ENCODE results near the gene MAG. TPM values are rescaled to one million over a fixed set of nuclear protein-coding genes. Genes with fewer than 3 reads are reported as not detected.

Gene MAG
- total RNA-seq, 2 donors from 2014 or later = 13.9 TPM; not detected in 1

GRCh38 chr19:35278578-35279284, 13.2 kb upstream of the MAG start:
- TF ChIP-seq POLR2A (IDR thresholded peaks at IDR 0.05) (no peak), CTCF (IDR thresholded peaks at IDR 0.05) (no peak), POLR2AphosphoS5 (IDR thresholded peaks at IDR 0.05) (no peak)
- no peaks in the 10 kb centered on the region for H3K27me3 ChIP-seq (replicated peaks; ENCODE audit: insufficient read depth)
- no peak for DNase-seq (ENCODE audit: low spot score)
- 88% methylated on average over 42 of the region's 45 CpGs for WGBS
- H3K9me3 ChIP-seq = no peaks in the 10 kb centered on the region
- H3K4me3 ChIP-seq = no peak overlapping the region
- H3K4me1 ChIP-seq (replicated peaks) = no peaks in the 10 kb centered on the region
- intact Hi-C loops (cut with DNase I) = loop anchor here (10.0 kb wide), 1 partner anchor 216 kb away; the partner anchor contains the start of gene KRTDAP
- peaks cover 5 to 11% of the 10 kb centered on the region in 2 donors for H3K36me3 ChIP-seq
- H3K27ac ChIP-seq = no peak overlapping the region

- H3K4me3 ChIP-seq = no peak overlapping the region
- H3K27ac ChIP-seq = no peak overlapping the region
- intact Hi-C loops (cut with DNase I) = loop anchor here (10.0 kb wide), 1 partner anchor 215 kb away; the partner anchor contains the start of gene KRTDAP
- peaks cover 5 to 11% of the 10 kb centered on the region in 2 donors for H3K36me3 ChIP-seq
- H3K27me3 ChIP-seq (replicated peaks; ENCODE audit: insufficient read depth) = no peaks in the 10 kb centered on the region
- TF ChIP-seq POLR2AphosphoS5 (IDR thresholded peaks at IDR 0.05) = no peak
- TF ChIP-seq CTCF (IDR thresholded peaks at IDR 0.05) = no peak
- TF ChIP-seq POLR2A (IDR thresholded peaks at IDR 0.05) = no peak
- no peak for DNase-seq (ENCODE audit: low spot score)
- WGBS = 77% methylated on average over 11 of the region's 11 CpGs
- H3K9me3 ChIP-seq = no peaks in the 10 kb centered on the region
- no peaks in the 10 kb centered on the region for H3K4me1 ChIP-seq (replicated peaks)
These were observed 12.6 kb upstream of the MAG start for GRCh38 chr19:35279374-35279773.

- Histone ChIP-seq H3K27ac (no peak overlapping the region), H3K4me1 (replicated peaks) (no peaks in the 10 kb centered on the region), H3K9me3 (no peaks in the 10 kb centered on the region), H3K36me3 (peaks cover 5 to 11% of the 10 kb centered on the region in 2 donors), H3K4me3 (no peak overlapping the region), H3K27me3 (replicated peaks; ENCODE audit: insufficient read depth) (no peaks in the 10 kb centered on the region)
- DNase-seq (ENCODE audit: low spot score) = no peak
- 65% methylated on average over 12 of the region's 12 CpGs for WGBS
- no peak for TF ChIP-seq POLR2AphosphoS5 (IDR thresholded peaks at IDR 0.05)
- no peak for TF ChIP-seq CTCF (IDR thresholded peaks at IDR 0.05)
- no peak for TF ChIP-seq POLR2A (IDR thresholded peaks at IDR 0.05)
- intact Hi-C loops (cut with DNase I) = loop anchor here (10.0 kb wide), 1 partner anchor 215 kb away; the partner anchor contains the start of gene KRTDAP
These were observed 11.8 kb upstream of the MAG start for GRCh38 chr19:35279985-35280821.

GRCh38 chr19:35281303-35281702, 10.7 kb upstream of the MAG start:
- no peak for DNase-seq (ENCODE audit: low spot score)
- intact Hi-C loops (cut with DNase I) = no loop called here
- Histone ChIP-seq H3K27ac (no peak overlapping the region), H3K36me3 (peaks cover 5 to 11% of the 10 kb centered on the region in 2 donors), H3K9me3 (no peaks in the 10 kb centered on the region), H3K27me3 (replicated peaks; ENCODE audit: insufficient read depth) (no peaks in the 10 kb centered on the region), H3K4me1 (replicated peaks) (no peaks in the 10 kb centered on the region), H3K4me3 (no peak overlapping the region)
- TF ChIP-seq POLR2AphosphoS5 (IDR thresholded peaks at IDR 0.05) = no peak
- no peak for TF ChIP-seq CTCF (IDR thresholded peaks at IDR 0.05)
- no peak for TF ChIP-seq POLR2A (IDR thresholded peaks at IDR 0.05)
- WGBS = 34% methylated on average over 4 of the region's 4 CpGs
